Measurements from ENCODE around the gene OR8A1. TPM values are rescaled to one million over a fixed set of nuclear protein-coding genes. Genes with fewer than 3 reads are reported as not detected.

The OR8A1 gene
- total and polyA plus RNA-seq, 4 donors: not detected

- Histone ChIP-seq H3K4me1 (ENCODE audit: control insufficient read depth in 4 of 4, insufficient read depth in 4 of 4, low read length in 3 of 4) (no peaks in the 10 kb centered on the region), H3K27ac (ENCODE audit: low read depth in 1 of 2, low read length in 2 of 2) (no peak overlapping the region), H3K4me3 (ENCODE audit: low read depth in 1 of 3, low read length in 3 of 3) (no peak overlapping the region), H3K9ac (ENCODE audit: low read depth in 1 of 2, low read length in 2 of 2) (no peak overlapping the region), H3K9me3 (ENCODE audit: control insufficient read depth in 4 of 4, low read length in 3 of 4) (no peaks in the 10 kb centered on the region), H3K36me3 (ENCODE audit: control insufficient read depth in 4 of 4, insufficient read depth in 3 of 4, low read depth in 1 of 4, low read length in 3 of 4) (no peaks in the 10 kb centered on the region), H3K27me3 (ENCODE audit: control insufficient read depth in 4 of 4, insufficient read depth in 4 of 4, low read length in 3 of 4) (peaks cover 0 to 2% (median 0%) of the 10 kb centered on the region in 4 donors)
- peak; percentile 52 for DNase-seq (ENCODE audit: low spot score)
- 28% methylated on average over 3 of the region's 3 CpGs for WGBS
- no peak for TF ChIP-seq YY1 (IDR thresholded peaks at IDR 0.05)
- no peak for TF ChIP-seq HNF4G (IDR thresholded peaks at IDR 0.05)
- no peak for TF ChIP-seq NR2F2 (IDR thresholded peaks at IDR 0.05)
- no peak for TF ChIP-seq GABPA (IDR thresholded peaks at IDR 0.05 in 1 of 2, conservative IDR thresholded peaks at IDR 0.05 in 1 of 2)
- TF ChIP-seq MAX (IDR thresholded peaks at IDR 0.05): no peak
- no peak for TF ChIP-seq FOXA2 (IDR thresholded peaks at IDR 0.05)
- peak; percentile 72 to 78 for TF ChIP-seq RAD21 (IDR thresholded peaks at IDR 0.05)
- TF ChIP-seq CTCF (IDR thresholded peaks at IDR 0.05; ENCODE audit: low read depth, low read length, missing input control): peak; percentile 65
- no peak for TF ChIP-seq JUND (IDR thresholded peaks at IDR 0.05)
- no peak for TF ChIP-seq SP1 (IDR thresholded peaks at IDR 0.05)
- no peak for TF ChIP-seq ZBTB33 (IDR thresholded peaks at IDR 0.05)
- no peak for TF ChIP-seq EGR1 (IDR thresholded peaks at IDR 0.05; ENCODE audit: low read depth in 2 of 2)
- no peak for TF ChIP-seq FOXA1 (IDR thresholded peaks at IDR 0.05)
- TF ChIP-seq REST (IDR thresholded peaks at IDR 0.05): no peak
Observed at GRCh38 chr11:124586238-124586860, 16.6 kb downstream of the OR8A1 start.

- Histone ChIP-seq H3K27me3 (ENCODE audit: control insufficient read depth in 4 of 4, insufficient read depth in 4 of 4, low read length in 3 of 4) (peaks cover 0 to 7% (median 1%) of the 10 kb centered on the region in 4 donors), H3K27ac (ENCODE audit: low read depth in 1 of 2, low read length in 2 of 2) (no peak overlapping the region), H3K9me3 (ENCODE audit: control insufficient read depth in 4 of 4, low read length in 3 of 4) (no peaks in the 10 kb centered on the region), H3K4me3 (ENCODE audit: low read depth in 1 of 3, low read length in 3 of 3) (no peak overlapping the region), H3K9ac (ENCODE audit: low read depth in 1 of 2, low read length in 2 of 2) (no peak overlapping the region), H3K36me3 (ENCODE audit: control insufficient read depth in 4 of 4, insufficient read depth in 3 of 4, low read depth in 1 of 4, low read length in 3 of 4) (no peaks in the 10 kb centered on the region), H3K4me1 (ENCODE audit: control insufficient read depth in 4 of 4, insufficient read depth in 4 of 4, low read length in 3 of 4) (no peaks in the 10 kb centered on the region)
- no peak for TF ChIP-seq REST (IDR thresholded peaks at IDR 0.05)
- TF ChIP-seq TAF1 (conservative IDR thresholded peaks at IDR 0.05): no peak
- TF ChIP-seq HNF4A (conservative IDR thresholded peaks at IDR 0.05): no peak
- TF ChIP-seq GABPA (IDR thresholded peaks at IDR 0.05 in 1 of 2, conservative IDR thresholded peaks at IDR 0.05 in 1 of 2): no peak
- no peak for TF ChIP-seq RXRA (IDR thresholded peaks at IDR 0.05)
- TF ChIP-seq ZBTB33 (IDR thresholded peaks at IDR 0.05): no peak
- no peak for TF ChIP-seq EGR1 (IDR thresholded peaks at IDR 0.05; ENCODE audit: low read depth in 2 of 2)
- WGBS: 64% methylated on average over 2 of the region's 2 CpGs
- DNase-seq (ENCODE audit: low spot score): no peak
Observed at GRCh38 chr11:124591430-124591829, 21.6 kb downstream of the OR8A1 start.
